ENCODE results near the gene DGKQ. TPM values are rescaled to one million over a fixed set of nuclear protein-coding genes. Genes with fewer than 3 reads are reported as not detected.

DGKQ gene
- total RNA-seq, 2 experiments from 2014 or later, result 17.6 to 19.2 TPM

DNA sequence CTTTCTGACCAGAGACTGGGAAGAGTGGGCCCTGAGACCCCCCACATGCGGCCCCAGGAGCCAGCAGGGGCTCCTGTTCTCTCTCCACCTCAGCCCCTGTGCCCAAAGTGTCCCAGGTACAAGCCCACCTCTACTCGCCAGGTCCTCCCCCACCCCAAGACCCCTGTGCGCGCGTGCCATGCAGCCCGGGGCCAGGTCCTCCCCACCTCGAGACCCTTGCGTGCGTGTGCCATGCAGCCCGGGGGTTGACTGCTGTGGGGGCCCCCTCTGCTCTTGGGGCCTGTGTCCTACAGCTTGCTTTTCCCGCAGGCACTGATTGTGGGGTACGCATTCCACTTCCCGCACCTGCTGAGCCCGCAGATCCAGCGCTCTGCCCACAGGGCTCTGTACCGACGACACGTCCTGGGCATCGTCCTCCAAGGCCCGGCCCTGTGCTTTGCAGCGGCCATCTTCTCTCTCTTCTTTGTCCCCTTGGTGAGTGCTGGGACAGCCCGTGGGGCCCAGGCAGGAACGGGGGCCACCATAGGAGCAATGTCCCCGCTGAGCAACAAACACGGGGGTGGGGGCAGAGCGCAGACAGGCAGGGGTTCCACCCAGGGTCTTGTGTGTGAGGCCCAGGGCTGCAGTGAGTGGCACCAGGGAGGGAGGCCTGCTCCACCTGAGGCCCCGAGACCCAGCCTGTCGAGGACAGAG lies 20.3 kb downstream of the DGKQ start:
- Mint-ChIP-seq H3K36me3 (ENCODE audit: low read depth) (peaks cover 24% of the 10 kb centered on the region), H3K27me3 (no peaks in the 10 kb centered on the region), H3K4me1 (ENCODE audit: low read depth) (no peaks in the 10 kb centered on the region), H3K4me3 (no peak overlapping the region), H3K9me3 (no peaks in the 10 kb centered on the region), H3K27ac (no peak overlapping the region)
- Histone ChIP-seq H3K4me3 (ENCODE audit: low read length) (no peak overlapping the region), H3K27me3 (ENCODE audit: control insufficient read depth in 1 of 2, insufficient read depth in 2 of 2, low read length in 2 of 2) (no peaks in the 10 kb centered on the region), H3K9me3 (ENCODE audit: control insufficient read depth in 1 of 2, insufficient read depth in 1 of 2, low read length in 2 of 2) (peaks cover 0 to 5% of the 10 kb centered on the region in 2 experiments), H3K36me3 (ENCODE audit: insufficient read depth, low read length) (peaks cover 5% of the 10 kb centered on the region), H3K27ac (ENCODE audit: low read depth in 1 of 2, low read length in 2 of 2) (no peak overlapping the region), H3K4me1 (ENCODE audit: insufficient read depth, low read length) (no peaks in the 10 kb centered on the region)
- peak in 1 of 14 experiments; percentile 8 for DNase-seq
- ChIA-PET CTCF (no interaction called here), POLR2A (no interaction called here)
- intact Hi-C loops (cut with DNase I, micrococcal nuclease), result no loop called here
- no peak for TF ChIP-seq CTCF (IDR thresholded peaks at IDR 0.05)
- no peak for ATAC-seq (ENCODE audit: poor library complexity)

- Mint-ChIP-seq H3K4me3 (no peak overlapping the region), H3K27ac (no peak overlapping the region), H3K9me3 (no peaks in the 10 kb centered on the region), H3K36me3 (ENCODE audit: low read depth) (peaks cover 24% of the 10 kb centered on the region), H3K27me3 (no peaks in the 10 kb centered on the region), H3K4me1 (ENCODE audit: low read depth) (no peaks in the 10 kb centered on the region)
- Histone ChIP-seq H3K36me3 (ENCODE audit: insufficient read depth, low read length) (peaks cover 5% of the 10 kb centered on the region), H3K9me3 (ENCODE audit: control insufficient read depth in 1 of 2, insufficient read depth in 1 of 2, low read length in 2 of 2) (no peaks in the 10 kb centered on the region), H3K27ac (ENCODE audit: low read depth in 1 of 2, low read length in 2 of 2) (no peak overlapping the region), H3K4me3 (ENCODE audit: low read length) (no peak overlapping the region), H3K4me1 (ENCODE audit: insufficient read depth, low read length) (no peaks in the 10 kb centered on the region), H3K27me3 (ENCODE audit: control insufficient read depth in 1 of 2, insufficient read depth in 2 of 2, low read length in 2 of 2) (no peaks in the 10 kb centered on the region)
- POLR2A ChIA-PET, result no interaction called here
- CTCF ChIA-PET, result no interaction called here
- intact Hi-C loops (cut with DNase I, micrococcal nuclease), result no loop called here
- ATAC-seq (ENCODE audit: poor library complexity) (no peak), DNase-seq (peak in 1 of 14 experiments; percentile 6)
- no peak for TF ChIP-seq CTCF (IDR thresholded peaks at IDR 0.05)
Observed at GRCh38 chr4:951594-952468, 21.5 kb downstream of the DGKQ start.

- H3K4me1 Mint-ChIP-seq (ENCODE audit: low read depth), result no peaks in the 10 kb centered on the region
- no peaks in the 10 kb centered on the region for H3K9me3 Mint-ChIP-seq
- H3K36me3 Mint-ChIP-seq (ENCODE audit: low read depth), result peaks cover 24% of the 10 kb centered on the region
- intact Hi-C loops (cut with DNase I, micrococcal nuclease), result no loop called here
- H3K36me3 ChIP-seq (ENCODE audit: insufficient read depth, low read length), result peaks cover 5% of the 10 kb centered on the region
- ATAC-seq (ENCODE audit: poor library complexity), result no peak
- H3K27me3 ChIP-seq (ENCODE audit: control insufficient read depth in 1 of 2, insufficient read depth in 2 of 2, low read length in 2 of 2), result no peaks in the 10 kb centered on the region
- H3K4me3 Mint-ChIP-seq, result no peak overlapping the region
- no peak overlapping the region for H3K27ac Mint-ChIP-seq
- H3K9me3 ChIP-seq (ENCODE audit: control insufficient read depth in 1 of 2, insufficient read depth in 1 of 2, low read length in 2 of 2), result no peaks in the 10 kb centered on the region
- H3K27me3 Mint-ChIP-seq, result no peaks in the 10 kb centered on the region
- no peak for DNase-seq
- peaks cover 5% of the 10 kb centered on the region for H3K4me1 ChIP-seq (ENCODE audit: insufficient read depth, low read length)
- CTCF ChIA-PET, result no interaction called here
- no peak overlapping the region for H3K4me3 ChIP-seq (ENCODE audit: low read length)
- POLR2A ChIA-PET, result no interaction called here
- H3K27ac ChIP-seq (ENCODE audit: low read depth in 1 of 2, low read length in 2 of 2), result no peak overlapping the region
- no peak for TF ChIP-seq CTCF (IDR thresholded peaks at IDR 0.05)
Observed at GRCh38 chr4:951186-951585, 22.2 kb downstream of the DGKQ start.
